ENCODE measurements around the gene MEF2D.

Gene MEF2D

DNA sequence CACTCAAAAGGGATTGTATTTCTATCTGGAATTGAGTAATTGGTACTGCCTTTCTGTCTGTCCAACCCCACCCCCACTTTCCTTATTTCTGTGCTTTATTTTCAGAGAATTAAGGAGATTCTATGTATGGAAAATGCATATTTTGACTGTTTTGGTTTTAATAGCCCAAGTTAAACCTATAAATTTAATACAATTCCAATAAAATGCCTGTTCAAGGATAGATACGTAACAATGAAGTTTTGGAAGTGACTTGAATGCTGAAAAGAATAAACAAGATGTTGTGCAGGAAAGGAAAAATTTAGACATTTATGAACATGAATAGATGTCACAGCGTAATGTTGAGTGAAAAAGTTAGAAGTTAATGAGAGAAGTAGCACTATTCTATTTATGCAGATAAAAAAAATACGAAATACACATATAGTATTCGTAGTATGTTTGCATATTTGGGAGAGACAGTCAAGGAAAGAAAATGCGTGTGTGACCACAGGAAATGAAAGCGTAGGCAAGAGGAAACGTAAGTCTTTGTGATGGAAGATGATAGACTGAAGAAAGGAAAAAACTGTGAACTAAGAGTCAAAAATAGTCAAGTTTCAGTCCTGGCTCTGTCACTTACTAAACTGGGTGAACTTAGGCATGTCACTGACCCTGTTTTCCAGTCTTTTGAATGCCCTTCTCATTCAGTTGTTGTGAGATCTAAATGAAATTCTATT is 62.1 kb downstream of the MEF2D start:
- DNase-seq: no peak

DNA sequence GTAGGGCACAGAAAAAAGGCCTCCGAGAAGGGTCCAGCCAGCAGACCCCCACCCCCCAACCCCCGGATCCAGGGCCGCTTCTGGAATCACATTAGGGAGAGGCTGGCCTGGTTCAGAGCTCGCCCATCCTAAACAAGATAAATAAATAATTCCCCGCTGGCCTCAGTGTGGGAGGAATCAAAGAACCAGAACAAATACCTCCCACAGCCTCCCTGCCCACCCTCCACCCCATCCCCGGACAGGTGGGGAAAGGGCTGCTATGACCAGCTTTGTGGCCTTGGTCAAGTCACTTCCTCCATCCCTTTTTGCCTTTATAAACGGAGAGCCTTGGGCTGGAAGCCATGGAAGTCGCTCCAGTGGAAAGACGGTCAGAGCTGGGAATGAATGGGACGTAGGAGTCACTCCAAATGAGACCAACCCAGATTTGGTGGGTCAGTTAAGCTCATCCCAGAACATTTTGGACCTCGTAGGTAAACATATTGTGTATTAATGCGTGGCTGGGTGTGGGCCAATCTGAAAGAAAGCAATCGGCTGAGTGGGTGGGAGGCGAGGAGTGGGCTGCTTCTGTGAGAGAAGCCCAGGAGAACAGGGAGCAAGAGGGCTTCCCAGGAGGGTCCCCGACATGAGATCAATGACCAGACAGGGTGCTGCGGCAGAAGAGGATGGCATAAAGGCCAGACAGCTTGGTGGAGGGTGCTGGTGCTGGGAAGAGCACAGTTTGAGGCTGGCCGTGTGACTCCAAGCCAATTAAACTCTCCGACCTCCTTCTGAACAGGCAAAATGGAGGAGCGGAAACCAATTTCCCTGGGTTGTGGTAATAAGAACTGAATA is 63.3 kb downstream of the MEF2D start:
- no peak for DNase-seq

GRCh38 chr1:156436141-156437036 is 64.2 kb downstream of the MEF2D start:
- peak; percentile 38 for DNase-seq

DNA sequence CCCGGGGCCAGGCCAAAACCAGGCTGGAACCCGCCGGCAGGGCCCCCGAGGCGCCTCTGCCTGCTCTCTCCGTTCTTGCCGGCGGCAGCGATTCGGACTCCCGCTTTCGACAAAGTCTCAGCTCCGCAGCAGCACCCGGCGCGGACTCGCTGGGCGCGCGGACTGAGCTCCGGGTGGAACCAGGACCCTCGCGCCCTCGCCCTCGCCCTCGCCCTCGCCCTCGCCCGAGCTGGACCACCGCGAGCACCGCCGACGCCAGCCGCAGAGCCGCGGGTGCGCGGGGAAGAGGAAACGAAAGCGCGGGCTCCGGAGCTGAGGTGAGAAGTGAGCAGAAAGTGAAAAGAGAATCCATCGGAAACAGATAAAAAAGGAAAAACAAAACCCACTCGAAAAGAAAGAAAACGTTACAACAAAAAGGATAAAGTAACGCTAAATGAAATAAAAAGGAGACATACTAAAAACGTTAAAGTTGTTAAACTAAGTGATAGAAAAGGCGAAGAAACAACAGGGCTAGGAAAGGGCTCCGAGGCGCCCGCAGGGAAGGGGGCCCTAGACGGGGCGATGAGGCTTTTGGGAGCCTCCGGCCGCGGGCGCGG is 64.9 kb downstream of the MEF2D start:
- DNase-seq: no peak

GRCh38 chr1:156434989-156435544 is 65.5 kb downstream of the MEF2D start:
- DNase-seq: no peak

GRCh38 chr1:156433602-156434001 is 67.0 kb downstream of the MEF2D start:
- DNase-seq: no peak

DNA sequence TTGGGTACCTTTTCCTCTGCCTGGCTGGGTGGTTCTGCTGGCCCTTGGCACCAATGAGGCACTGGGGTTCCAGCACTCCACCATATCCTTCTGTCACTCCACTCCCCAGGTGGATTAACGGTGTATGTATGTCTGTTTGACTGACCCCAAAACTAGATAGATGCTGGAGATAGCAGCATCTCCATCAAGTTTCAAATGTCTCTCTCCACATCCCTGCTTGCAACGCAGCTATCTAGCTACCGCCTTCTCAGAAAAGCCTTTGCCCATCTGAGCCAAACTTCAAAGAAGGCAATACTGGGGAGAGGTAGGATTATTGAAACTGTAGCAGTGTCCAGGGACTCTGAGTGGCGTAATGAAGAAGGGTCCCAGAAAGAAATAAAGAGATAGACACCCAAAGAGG is 67.5 kb downstream of the MEF2D start:
- no peak for DNase-seq

DNA sequence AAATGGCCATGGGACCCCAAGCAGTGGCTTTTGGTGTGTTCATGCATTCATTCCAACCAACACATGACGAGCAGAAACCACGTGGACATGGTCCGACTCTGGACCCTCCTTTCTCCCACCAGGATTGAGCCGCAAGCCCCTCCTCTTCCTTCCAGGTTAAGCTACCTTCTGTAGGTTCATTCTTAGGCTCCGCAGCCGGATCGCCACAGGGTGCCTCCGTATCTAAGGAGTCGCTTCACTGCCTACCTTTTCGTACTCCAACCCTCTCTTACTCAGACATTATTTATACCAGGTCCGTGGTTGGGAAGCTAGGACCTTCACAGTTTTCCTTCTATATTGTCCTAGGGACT is 67.9 kb downstream of the MEF2D start:
- no peak for DNase-seq

DNA sequence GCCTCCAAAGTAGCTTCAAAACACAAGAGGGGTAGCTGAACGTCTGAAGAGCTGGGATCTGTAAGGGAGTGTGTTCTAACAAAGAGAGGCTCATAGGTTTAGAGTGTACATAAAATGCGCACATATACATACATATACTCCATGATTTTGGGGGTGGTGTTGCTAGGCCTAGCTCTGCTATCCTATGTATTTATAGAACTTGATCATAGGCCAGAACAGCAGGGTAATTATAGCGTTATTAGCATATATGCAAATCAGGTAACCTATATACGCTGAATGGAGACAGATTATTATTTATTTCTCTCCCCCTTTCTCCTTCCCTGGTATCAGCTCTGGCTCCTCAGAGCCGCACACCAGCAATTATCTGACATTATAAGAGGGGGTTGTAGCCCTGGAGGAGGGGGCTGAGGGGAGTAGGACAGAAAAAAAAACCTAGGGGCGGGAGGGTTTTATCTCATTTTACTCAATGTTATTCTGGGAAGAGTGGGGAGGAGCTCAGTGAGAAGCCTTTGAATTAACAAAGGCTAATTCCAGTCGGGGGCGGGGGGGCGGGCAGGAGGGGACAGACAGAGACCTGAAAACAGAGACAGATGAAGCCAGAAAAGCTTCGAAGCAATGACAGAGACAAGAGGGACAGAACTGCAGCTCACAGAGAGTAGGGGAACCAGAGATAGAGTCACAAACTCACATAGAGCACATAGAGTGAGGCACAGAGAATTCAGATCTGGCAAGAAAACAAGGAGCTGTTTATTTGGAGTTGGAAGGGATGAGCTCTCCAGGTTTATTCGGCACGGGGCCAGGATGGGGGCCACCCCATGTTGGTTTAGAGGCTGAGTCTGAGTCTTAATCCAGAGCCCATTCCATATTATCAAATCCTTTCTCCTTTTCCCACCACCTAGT is 68.6 kb downstream of the MEF2D start:
- no peak for DNase-seq

DNA sequence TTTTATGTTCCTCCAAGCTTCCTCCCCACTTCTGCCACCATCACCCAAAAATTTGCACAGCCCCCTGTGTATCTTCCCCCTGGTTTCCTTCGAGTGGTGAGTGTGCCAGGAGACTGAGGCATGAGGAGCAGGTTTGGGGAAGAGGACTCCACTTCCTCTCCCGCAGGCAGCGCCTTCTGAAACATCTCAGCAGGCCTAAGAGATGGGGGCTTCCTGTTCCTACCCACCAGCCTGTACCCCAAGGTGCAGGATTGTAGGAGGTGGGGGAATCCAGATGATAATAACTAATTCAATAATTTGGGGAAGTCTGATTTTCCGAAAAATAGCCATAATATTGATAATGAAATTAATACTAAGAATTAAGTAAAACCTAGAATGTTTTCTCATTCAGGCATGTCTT is 69.2 kb downstream of the MEF2D start:
- no peak for DNase-seq

- DNase-seq: no peak
These were observed 69.7 kb downstream of the MEF2D start for GRCh38 chr1:156430866-156431265.

DNA sequence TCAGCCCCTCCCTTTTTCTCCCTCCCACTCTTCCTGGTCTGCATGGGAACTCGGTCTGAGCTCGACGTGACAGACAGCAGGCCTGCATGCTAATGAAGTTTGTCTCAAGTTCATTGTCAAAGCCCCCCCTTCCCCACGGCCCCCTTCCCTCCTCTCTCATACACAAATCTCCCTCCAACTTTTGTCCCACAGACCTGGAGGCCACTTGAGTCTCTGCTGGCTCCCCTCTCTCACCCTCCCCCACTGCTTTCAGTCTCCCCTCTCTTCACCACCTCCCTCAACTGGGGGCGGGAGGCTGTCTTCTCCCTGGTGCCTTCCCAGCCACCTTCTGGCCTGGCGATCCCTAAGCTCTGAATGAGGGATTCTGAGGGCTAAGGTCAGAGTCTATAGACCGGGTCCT is 70.3 kb downstream of the MEF2D start:
- no peak for DNase-seq

- DNase-seq: no peak
These were observed 71.1 kb downstream of the MEF2D start for GRCh38 chr1:156429313-156430060.

GRCh38 chr1:156428746-156429288 is 71.8 kb downstream of the MEF2D start:
- no peak for DNase-seq

GRCh38 chr1:156427957-156428356 is 72.6 kb downstream of the MEF2D start:
- DNase-seq: no peak

DNA sequence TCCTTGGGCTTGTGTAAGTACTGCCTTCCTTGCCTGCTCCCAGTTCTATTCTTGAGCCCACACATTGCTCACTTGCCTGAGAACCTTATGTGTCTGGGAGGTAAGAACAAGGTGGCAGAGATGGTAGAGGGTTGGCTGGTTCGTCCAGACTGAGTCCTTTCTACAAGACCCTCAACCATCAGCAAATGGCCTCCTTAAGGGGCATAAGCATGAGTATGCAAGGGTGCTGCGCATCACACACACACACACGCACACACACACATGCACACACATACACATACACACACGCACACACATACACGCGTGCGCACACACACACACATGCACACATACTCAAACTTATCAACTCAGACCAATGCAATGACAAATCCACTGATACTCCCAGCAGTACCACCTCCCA is 74.6 kb downstream of the MEF2D start:
- no peak for DNase-seq

DNA sequence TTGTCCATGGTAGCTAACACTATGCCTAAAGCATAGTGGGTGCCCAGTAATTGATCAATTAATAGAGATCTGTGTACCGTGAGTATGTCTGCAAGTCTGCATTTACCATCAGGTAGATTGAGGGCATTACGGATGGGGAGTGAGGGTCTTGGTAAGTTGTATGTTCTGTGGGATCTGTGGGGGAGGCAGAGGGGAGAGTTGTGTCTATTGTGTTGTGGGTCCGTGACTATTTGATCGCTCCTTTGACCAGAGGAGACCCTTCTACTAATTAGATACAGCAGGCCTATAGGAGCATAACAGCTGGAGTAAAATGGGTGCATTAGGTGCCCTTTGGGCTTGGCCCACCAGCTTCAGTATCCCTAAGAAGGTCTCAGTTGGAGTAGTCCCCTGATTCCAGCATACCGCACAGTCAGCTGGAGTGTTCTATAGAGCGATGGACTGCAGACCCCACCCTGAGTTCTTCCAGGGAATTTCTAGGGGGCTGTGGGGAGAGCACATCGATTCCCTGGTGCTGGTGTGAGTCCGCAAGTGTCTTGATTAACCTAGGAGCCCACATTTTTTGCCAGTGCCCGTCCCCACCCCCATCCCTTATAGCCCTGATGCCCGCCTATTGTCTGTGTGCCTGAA is 75.7 kb downstream of the MEF2D start:
- no peak for DNase-seq

- no peak for DNase-seq
These were observed 76.9 kb downstream of the MEF2D start for GRCh38 chr1:156423422-156424352.

DNA sequence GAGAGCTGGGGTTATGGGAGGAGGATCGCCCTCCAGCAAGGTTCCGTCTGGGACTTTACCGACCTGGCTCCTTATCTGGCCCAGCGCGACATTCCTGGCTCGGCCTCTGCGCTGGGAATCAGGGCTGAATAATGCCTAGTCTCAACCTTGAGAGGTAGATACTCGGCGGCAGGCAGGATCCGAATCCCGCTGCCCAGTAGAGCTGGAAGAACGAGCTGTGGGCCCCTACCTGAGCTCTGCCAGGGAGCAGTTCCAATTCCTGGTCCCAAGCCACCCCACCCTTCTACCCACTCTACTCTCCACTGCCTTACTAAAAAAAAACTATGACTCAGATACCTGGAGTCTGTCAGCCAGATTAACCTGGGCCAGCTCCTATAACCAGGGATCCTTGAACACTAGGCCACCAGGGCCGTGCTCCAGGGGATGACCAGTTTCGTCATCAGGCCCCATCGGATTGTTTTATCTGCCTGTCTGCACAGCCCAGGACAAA is 77.9 kb downstream of the MEF2D start:
- no peak for DNase-seq

Measured in NCI-H345 (cell line).